NCI-H774 (cell line): ENCODE results near the gene GK.
"Not testable (repeated sequence)": the region's sequence is repeated elsewhere in the genome, so short reads cannot be mapped to it uniquely, and the experiment has no call there.

Experiments used
- DNase-seq: peaks from one replicate; lab custom pipeline; 2025; lab: John Stamatoyannopoulos, UW

Gene GK

DNA sequence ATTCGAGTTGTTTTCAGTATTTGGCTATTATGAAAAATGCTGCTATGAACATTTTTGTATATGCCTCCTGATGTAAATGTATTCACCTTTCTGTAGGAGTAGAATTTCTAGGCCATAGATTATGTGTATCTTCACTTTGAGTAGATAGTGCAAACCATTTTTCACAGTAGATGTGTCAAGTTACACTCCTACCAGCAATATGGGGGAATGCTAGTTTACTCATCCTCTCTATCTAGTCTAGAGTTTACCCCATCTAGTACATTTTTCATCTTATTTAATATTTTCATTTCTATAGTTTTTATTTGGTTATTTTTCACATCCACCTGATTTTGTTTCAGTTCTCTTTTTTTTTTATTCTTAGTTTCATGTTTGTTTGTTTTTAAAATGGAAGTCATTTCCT, 59.0 kb downstream of the GK start:
- no peak for DNase-seq

DNA sequence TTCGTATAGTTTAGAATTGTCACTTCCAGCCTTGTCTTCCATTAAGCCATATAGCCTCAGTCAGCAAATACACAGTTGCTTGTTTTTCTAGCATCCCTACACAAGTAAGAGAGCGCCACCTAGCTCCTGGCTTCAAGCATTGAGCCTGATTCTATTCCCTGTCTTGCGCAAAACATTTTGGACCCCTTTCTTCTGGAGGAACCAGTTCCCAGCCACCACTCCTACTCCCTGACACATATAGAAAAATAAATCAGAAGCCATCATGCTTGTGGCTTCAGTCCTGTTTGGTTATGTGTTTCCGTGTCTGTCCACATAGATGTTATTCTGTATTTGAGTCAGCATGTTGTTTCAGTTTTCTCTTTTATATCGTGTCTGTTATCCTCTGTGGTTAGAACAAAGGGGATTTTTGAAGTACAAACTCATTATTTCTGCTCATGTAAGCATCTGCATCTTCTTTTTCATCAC, 59.9 kb downstream of the GK start:
- DNase-seq: no peak

DNA sequence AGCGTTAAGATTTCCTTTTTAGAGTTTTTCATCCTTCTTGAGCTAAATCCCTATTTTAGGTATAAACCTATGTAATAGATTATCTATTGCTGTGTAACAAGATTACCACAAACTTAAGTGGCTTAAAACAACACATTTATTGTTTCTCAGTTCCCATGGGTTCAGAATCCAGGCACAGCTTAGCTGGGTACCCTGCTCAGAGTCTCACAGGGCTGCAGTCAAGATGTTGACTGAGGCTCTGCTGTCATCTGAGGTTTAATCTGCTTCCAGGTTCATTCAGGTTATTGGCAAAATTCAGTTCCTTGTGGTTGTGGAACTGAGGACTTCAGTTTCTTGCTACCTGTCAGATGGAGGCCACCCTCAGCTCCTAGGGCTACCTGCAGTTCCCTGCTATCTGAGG, 60.9 kb downstream of the GK start:
- no peak for DNase-seq

DNA sequence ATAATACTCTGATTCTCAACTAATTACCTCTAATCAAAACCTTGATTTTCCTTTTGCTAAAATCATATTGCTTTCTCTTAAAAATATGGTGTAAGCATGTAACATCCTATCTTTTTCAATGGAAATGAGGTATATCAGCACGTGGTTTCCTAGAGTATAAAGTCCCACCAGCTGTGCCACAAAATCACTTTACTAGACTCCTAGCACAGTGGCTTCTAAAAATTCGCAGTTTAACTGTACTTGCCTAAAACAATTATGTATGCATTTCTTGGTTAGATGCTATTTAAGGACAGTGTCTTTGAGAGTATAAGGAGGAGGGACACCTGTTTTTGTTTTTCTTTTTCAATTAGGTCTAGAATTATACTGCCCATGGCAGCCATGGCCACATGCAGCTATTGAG, 62.8 kb downstream of the GK start:
- no peak for DNase-seq

DNA sequence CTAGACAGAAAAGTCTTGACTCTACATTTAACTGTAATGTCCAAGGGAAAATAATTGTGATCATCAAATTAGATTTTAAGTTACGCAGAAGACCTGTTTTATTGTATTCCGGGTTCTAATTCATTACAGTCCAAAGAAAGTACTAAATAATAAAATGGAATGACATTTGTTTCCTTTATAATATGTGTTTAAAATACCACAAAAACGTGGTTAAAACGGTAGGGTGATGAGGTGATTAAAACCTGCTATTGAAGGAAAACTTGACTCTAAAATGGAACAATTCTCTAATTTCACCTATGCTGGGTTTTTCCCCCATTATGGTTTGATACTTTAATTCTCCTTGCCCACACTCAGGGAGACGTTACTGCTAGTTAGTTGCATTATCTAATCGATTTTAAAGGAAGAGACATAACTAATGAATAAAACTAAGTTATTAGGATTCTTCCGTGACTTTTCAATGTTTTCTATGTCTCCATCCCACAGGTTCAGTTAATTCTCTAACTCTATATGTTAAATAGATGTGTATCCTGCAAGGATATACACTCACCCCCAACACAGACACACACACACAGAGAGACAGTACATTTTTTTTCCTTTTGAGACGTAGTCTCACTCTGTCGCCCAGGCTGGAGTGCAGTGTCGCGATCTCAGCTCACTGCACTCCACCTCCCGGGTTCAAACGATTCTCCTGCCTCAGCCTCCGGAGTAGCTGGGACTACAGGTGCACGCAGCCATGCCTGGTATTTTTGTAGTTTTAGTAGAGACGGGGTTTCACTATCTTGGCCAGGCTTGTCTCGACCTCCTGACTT, 80.8 kb downstream of the GK start:
- no peak for DNase-seq

DNA sequence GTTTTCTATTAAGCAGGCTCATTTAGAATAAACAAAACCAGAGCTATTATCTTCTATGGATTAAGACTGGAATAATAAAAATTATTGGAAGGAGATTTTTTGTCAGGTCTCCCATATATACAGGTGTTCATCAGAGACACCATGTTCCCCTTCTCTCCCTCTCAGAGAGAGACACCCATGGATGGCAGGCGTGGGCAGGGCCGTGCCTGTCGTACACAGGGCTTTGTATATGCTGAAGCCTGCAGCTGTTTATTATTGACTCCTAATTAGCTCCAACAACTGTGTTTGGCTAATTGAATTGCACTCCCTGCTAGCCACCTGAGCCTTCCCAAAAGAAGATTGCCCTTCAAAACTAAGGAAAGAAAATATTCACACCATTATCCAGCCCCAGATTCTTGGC, 81.6 kb downstream of the GK start:
- no peak for DNase-seq

DNA sequence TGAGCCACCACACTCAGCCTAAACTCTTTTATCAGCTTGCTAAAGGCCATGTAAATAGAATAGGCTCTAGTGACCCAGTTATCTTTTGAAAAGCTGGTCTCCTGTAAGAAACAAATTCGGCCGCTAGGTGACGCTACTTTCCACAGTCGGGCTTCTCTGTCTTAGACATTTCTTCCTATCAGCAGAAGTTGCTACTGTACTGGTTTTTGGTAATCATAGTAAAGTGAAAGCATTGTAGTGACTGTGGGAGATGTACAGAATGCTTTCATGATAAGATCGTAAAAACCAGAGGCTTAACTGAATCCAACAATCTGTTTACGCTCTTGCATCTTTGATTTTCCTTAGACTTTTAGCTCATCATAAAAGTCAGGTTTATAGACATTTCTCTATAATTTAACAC, 82.6 kb downstream of the GK start:
- DNase-seq: no peak

DNA sequence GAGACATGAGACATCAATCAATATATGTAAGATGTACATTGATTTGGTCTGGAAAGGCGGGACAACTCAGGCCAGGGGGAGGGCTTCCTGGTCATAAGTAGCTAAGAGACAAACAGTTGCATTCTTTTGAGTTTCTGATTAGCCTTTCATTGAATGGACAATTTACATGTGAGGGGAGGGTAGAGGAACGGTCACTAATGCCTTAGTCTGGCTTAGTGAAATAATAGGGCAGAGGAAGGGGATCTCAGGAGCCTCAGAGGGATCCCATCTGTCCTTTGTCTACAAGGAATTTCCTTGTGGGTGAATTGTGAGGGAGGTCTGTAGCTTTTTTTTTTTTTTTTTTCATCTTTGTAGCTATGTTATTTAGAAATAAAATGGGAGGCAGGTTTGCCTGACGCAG, 88.3 kb downstream of the GK start:
- no peak for DNase-seq

DNA sequence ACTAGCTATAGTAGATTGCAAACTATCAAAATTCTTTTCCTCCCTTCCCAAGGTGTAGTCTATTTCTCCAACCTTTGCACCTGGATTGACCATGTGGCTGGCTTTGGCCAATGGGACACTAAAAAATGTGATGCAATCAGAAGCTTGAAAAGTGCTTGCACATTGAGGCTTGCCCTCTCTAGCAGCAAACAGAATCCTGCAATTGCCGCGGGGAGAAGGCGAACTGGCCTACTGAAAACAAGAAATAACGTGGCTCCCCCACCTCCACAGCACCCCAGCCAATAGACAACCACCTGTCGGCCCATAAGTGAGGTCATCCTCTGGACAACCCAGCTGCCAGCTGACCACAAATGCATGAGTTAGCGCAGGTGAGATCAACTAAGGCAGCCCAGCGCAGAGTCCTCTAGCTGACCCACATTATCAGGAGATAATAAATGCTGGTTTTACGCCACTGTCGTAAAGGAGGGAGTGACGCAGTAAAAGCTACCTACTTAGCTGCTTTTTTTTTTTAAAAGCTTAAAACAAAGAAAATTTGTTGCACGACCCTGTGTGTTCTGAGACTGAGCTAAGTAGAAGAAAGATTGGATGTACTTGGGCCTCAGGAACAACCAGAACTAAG, 95.2 kb downstream of the GK start:
- DNase-seq: no peak

DNA sequence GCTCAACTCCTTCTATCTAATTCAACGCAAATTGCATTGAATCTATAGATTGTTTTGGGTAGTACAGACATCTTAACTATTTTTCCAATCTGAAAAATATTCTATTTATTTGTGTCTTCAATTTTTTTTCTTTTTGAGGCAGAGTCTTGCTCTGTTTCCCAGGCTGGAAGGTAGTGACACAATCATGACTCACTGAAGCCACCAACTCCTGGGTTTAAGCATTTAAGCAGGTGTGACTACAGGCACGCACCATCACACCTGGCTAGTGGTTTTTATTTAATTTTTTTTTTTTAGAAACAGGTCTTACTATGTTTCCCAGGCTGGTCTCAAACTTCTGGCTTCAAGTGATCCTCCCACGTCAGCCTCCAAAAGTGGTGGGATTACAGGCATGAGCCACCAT, 98.3 kb downstream of the GK start:
- DNase-seq: no peak

DNA sequence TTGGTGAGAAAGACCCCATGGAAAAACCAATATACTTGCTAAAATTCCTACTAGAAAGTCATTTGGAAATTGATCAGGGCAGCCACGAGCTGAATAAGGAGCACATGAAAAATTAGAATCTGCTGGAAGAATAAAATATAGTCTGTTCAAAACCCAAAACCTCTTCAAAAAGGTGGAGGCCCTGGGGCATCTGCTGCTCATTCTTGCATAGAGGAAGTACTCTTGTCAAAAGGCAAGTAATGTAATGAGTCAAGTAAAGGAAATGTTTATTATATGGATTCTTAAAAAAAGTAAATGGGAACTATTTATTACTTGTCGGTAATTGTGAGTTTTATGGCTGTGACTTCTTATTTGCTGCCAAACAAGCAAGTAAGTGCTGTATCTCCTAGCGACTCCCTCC, 109.5 kb downstream of the GK start:
- DNase-seq: no peak

DNA sequence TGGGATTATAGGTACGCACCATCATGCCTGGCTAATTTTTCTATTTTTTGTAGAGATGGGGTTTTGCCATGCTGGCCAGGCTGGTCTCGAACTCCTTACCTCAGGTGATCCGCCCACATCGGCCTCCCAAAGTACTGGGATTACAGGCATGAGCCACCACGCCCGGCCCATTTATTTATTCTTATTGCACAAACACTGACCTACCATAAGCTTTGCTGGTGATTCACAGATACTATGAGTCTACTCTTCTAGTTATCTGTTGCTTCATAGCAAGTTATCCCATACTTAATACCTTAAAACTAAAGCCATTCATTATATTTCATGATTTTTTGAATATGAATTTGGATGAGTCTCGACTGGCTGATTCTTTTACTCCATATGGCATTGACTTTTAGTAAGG, 120.5 kb downstream of the GK start:
- not testable (repeated sequence) for DNase-seq

DNA sequence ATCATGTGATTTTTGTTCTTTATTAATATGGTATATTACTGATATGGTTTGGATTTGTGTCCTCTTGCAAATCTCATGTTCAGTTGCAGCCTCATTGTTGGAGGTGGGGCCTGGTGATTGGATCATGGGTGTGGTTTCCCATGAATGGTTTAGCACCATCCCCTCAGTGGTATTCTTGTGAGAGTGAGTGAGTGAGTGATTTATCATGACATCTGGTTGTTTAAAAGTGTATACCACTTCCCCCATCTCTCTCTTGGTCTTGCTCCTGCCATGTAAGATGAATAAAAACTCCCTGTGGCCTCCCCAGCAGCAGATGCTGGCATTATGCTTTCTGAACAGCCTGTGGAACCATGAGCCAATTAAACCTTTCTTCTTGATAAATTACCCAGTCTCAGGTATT, 124.4 kb downstream of the GK start:
- no peak for DNase-seq

DNA sequence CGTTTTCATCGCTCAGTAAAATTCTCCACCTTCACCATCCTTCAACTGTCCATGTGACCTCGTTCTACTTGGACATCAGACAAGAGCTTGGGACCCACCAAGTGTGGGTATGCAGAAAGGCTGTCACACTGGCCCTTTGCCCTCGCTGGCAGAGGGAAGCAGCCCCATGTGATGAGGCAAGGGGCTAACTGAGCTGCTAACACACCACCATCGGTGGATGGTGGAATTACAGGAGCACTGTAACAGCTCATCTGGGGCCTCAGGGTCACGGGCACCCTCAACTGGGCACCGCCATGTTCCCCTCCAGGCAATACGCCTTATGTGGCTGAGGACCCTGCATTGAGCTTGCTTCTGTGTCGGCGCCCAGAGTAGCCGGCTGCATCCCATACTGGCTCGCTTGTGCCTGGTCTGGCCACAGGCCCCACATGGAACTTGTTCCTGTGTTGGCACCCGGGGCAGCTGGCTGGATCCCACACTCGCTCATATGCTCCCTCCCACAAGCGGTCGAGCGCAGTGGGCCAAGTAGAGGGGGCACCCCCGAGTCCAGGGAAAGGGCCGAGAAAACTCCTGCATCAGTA, 126.3 kb downstream of the GK start:
- DNase-seq: no peak
